H9 (cell line): ENCODE data around the gene PLEKHO1. TPM values are rescaled to one million over a fixed set of nuclear protein-coding genes. Genes with fewer than 3 reads are reported as not detected.

Experiments used
- DNase-seq: peaks from one replicate; pipeline ENCODE4 v3.0.0-alpha.2; 2017
- H2AFZ ChIP-seq: one replicate; pipeline ENCODE4 v1.6.1; 2013; ENCODE audit warnings: mild to moderate bottlenecking, low read length, control low read depth, moderate library complexity
- H2AK5ac ChIP-seq: 2 replicates; pipeline ENCODE4 v1.6.1; 2013; ENCODE audit warnings: low read length, control low read depth, mixed read lengths; ENCODE audit not compliant: insufficient read length
- H2BK120ac ChIP-seq: one replicate; pipeline ENCODE4 v1.6.1; 2013; ENCODE audit warnings: low read depth, mild to moderate bottlenecking, low read length, control low read depth, inconsistent platforms; ENCODE audit not compliant: poor library complexity, severe bottlenecking
- H2BK12ac ChIP-seq: 2 replicates; pipeline ENCODE4 v1.6.1; 2013; ENCODE audit warnings: low read length, control low read depth, mixed read lengths, low read depth; ENCODE audit not compliant: insufficient read length
- H2BK15ac ChIP-seq: 2 replicates; pipeline ENCODE4 v1.6.1; 2013; ENCODE audit warnings: low read depth, low read length, control low read depth
- H2BK20ac ChIP-seq: one replicate; pipeline ENCODE4 v1.6.1; 2013; ENCODE audit warnings: low read depth, mild to moderate bottlenecking, low read length, control low read depth, inconsistent platforms; ENCODE audit not compliant: poor library complexity, severe bottlenecking
- H2BK5ac ChIP-seq: 2 replicates; pipeline ENCODE4 v1.6.1; 2013; ENCODE audit warnings: low read length, control low read depth, mixed read lengths; ENCODE audit not compliant: insufficient read length
- H3K14ac ChIP-seq: 2 replicates; pipeline ENCODE4 v1.6.1; 2013; ENCODE audit warnings: low read length, control low read depth; ENCODE audit not compliant: insufficient read depth
- H3K18ac ChIP-seq: 2 replicates; pipeline ENCODE4 v1.6.1; 2013; ENCODE audit warnings: low read depth, mild to moderate bottlenecking, mixed read lengths, low read length, control low read depth; ENCODE audit not compliant: insufficient read length
- H3K23ac ChIP-seq: 2 replicates; pipeline ENCODE4 v1.6.1; 2013; ENCODE audit warnings: low read length, control low read depth, mixed read lengths, low read depth; ENCODE audit not compliant: insufficient read length
- H3K23me2 ChIP-seq: 2 replicates; pipeline ENCODE4 v1.6.1; 2013; ENCODE audit warnings: low read depth, mild to moderate bottlenecking, mixed read lengths, low read length, control low read depth; ENCODE audit not compliant: insufficient read length, poor library complexity, severe bottlenecking
- H3K27ac ChIP-seq: 2 replicates; pipeline ENCODE4 v1.5.1; 2013; ENCODE audit warnings: low read length, control low read depth, mixed read lengths, low read depth; ENCODE audit not compliant: insufficient read length
- H3K27me3 ChIP-seq: 2 replicates; pipeline ENCODE4 v1.6.1; 2013; ENCODE audit warnings: low read length, control low read depth, inconsistent platforms; ENCODE audit not compliant: insufficient read depth
- H3K4ac ChIP-seq: 2 replicates; pipeline ENCODE4 v1.6.1; 2013; ENCODE audit warnings: low read depth, mild to moderate bottlenecking, control low read depth, inconsistent platforms, low read length, moderate library complexity
- H3K4me1 ChIP-seq: 2 replicates; pipeline ENCODE4 v1.6.1; 2013; ENCODE audit warnings: low read length, control low read depth, inconsistent platforms; ENCODE audit not compliant: insufficient read depth
- H3K4me2 ChIP-seq: 2 replicates; pipeline ENCODE4 v1.6.1; 2013; ENCODE audit warnings: low read length, control low read depth, mixed read lengths; ENCODE audit not compliant: insufficient read length, insufficient read depth
- H3K56ac ChIP-seq: 2 replicates; pipeline ENCODE4 v1.6.1; 2013; ENCODE audit warnings: low read depth, mild to moderate bottlenecking, mixed read lengths, low read length, control low read depth; ENCODE audit not compliant: insufficient read length
- H3K79me1 ChIP-seq: 2 replicates; pipeline ENCODE4 v1.6.1; 2013; ENCODE audit warnings: low read depth, mild to moderate bottlenecking, moderate library complexity, low read length, control low read depth, inconsistent platforms; ENCODE audit not compliant: insufficient read depth, poor library complexity, severe bottlenecking
- H3K79me2 ChIP-seq: 2 replicates; pipeline ENCODE4 v1.6.1; 2013; ENCODE audit warnings: low read length, control low read depth, inconsistent platforms; ENCODE audit not compliant: insufficient read depth
- H3K9ac ChIP-seq: 2 replicates; pipeline ENCODE4 v1.6.1; 2013; ENCODE audit warnings: low read length, control low read depth, mixed read lengths; ENCODE audit not compliant: insufficient read length; ENCODE audit errors: extremely low read depth
- H3K9me3 ChIP-seq: one replicate; pipeline ENCODE4 v1.6.1; 2013; ENCODE audit warnings: low read depth, low read length, inconsistent platforms; ENCODE audit not compliant: control insufficient read depth
- H3T11ph ChIP-seq: one replicate; pipeline ENCODE4 v1.6.1; 2013; ENCODE audit warnings: mild to moderate bottlenecking, low read length, control low read depth, inconsistent platforms
- H4K20me1 ChIP-seq: one replicate; pipeline ENCODE4 v1.6.1; 2013; ENCODE audit not compliant: control insufficient read depth, insufficient read length, insufficient read depth
- H4K5ac ChIP-seq: 2 replicates; pipeline ENCODE4 v1.6.1; 2013; ENCODE audit warnings: low read depth, mild to moderate bottlenecking, mixed read lengths, low read length, control low read depth; ENCODE audit not compliant: insufficient read length
- H4K8ac ChIP-seq: replicated peaks from 2 replicates; pipeline ENCODE4 v1.6.1; 2013; ENCODE audit warnings: low read length, control low read depth, mixed read lengths, low read depth; ENCODE audit not compliant: insufficient read length
- H4K91ac ChIP-seq: 2 replicates; pipeline ENCODE4 v1.6.1; 2013; ENCODE audit warnings: low read depth, mild to moderate bottlenecking, moderate library complexity, mixed read lengths, low read length, control low read depth; ENCODE audit not compliant: insufficient read length
- H3K27ac Mint-ChIP-seq, 3 experiments: 2 replicates in 2 of 3; 3 replicates in 1 of 3; pipeline ENCODE4 v1.8.0; 2020 to 2021; ENCODE audit warnings: mixed read lengths in 3 of 3, mild to moderate bottlenecking in 1 of 3, moderate library complexity in 1 of 3
- H3K27me3 Mint-ChIP-seq: 2 replicates; pipeline ENCODE4 v1.8.0; 2021; ENCODE audit warnings: low read depth, mild to moderate bottlenecking, moderate library complexity, mixed read lengths
- H3K36me3 Mint-ChIP-seq, 3 experiments: 2 replicates in 2 of 3; 3 replicates in 1 of 3; pipeline ENCODE4 v1.8.0; 2020 to 2021; ENCODE audit warnings: low read depth in 3 of 3, mixed read lengths in 3 of 3; ENCODE audit not compliant: insufficient read depth in 1 of 3
- H3K4me1 Mint-ChIP-seq, 2 experiments: 2 replicates each; pipeline ENCODE4 v1.8.0; 2020; ENCODE audit warnings: mixed read lengths in 2 of 2
- H3K4me3 Mint-ChIP-seq, 2 experiments: 2 replicates in 1 of 2; 3 replicates in 1 of 2; pipeline ENCODE4 v1.8.0; 2020 to 2021; ENCODE audit warnings: mild to moderate bottlenecking in 2 of 2, mixed read lengths in 2 of 2, moderate library complexity in 1 of 2
- H3K9me3 Mint-ChIP-seq, 2 experiments: 2 replicates in 1 of 2; 3 replicates in 1 of 2; pipeline ENCODE4 v1.8.0; 2020; ENCODE audit warnings: mild to moderate bottlenecking in 2 of 2, mixed read lengths in 2 of 2, moderate library complexity in 1 of 2
- CTCF ChIP-seq: fragments of 200-600 bp; sonication (generic); conservative IDR thresholded peaks from 3 replicates; pipeline ENCODE4 v1.8.0; 2021; ENCODE audit warnings: antibody characterized with exemption, mild to moderate bottlenecking
- WGBS: extraction: QIAGEN DNeasy Blood & Tissue Kit; methylation state at CpG from one replicate; pipeline ENCODE4 v1.1.7; 2013; ENCODE audit warnings: missing lambda C conversion rate, low lambda C conversion rate, mixed read lengths; ENCODE audit not compliant: insufficient read length; ENCODE audit errors: extremely low coverage; 5-methylcytosine and 5-hydroxymethylcytosine counted together
- total RNA-seq: library from RNA; stranded (reverse); gene quantifications from 2 replicates; pipeline ENCODE4 v1.2.1, GENCODE V29; 2021

PLEKHO1 gene
- total RNA-seq, 1 experiment from 2014 or later, result 48.1 TPM

- Histone ChIP-seq H4K8ac (no peak overlapping the region), H3K9me3 (no peaks in the 10 kb centered on the region), H3K56ac (no peak overlapping the region), H3T11ph (no peak overlapping the region), H2BK120ac (no peak overlapping the region), H2BK15ac (no peak overlapping the region), H2BK12ac (no peak overlapping the region), H3K4me2 (no peak overlapping the region), H3K4me1 (no peaks in the 10 kb centered on the region), H3K23ac (no peak overlapping the region), H4K5ac (no peak overlapping the region), H4K20me1 (no peaks in the 10 kb centered on the region), H3K23me2 (no peaks in the 10 kb centered on the region), H3K79me2 (no peaks in the 10 kb centered on the region), H2BK5ac (no peak overlapping the region), H3K4ac (no peak overlapping the region), H3K9ac (no peak overlapping the region), H3K79me1 (no peaks in the 10 kb centered on the region), H4K91ac (no peak overlapping the region), H3K27ac (no peak overlapping the region), H3K27me3 (no peaks in the 10 kb centered on the region), H2BK20ac (no peak overlapping the region), H3K14ac (no peak overlapping the region), H2AK5ac (no peak overlapping the region), H2AFZ (no peak overlapping the region), H3K18ac (no peak overlapping the region)
- no peaks in the 10 kb centered on the region for H3K9me3 Mint-ChIP-seq
- peak; percentile 73 for DNase-seq
- H3K4me1 Mint-ChIP-seq, result peaks cover 8 to 9% of the 10 kb centered on the region in 2 experiments
- peak; percentile 82 for TF ChIP-seq CTCF
- H3K27me3 Mint-ChIP-seq, result no peaks in the 10 kb centered on the region; the same call in 1 of the 2 replicates
- H3K36me3 Mint-ChIP-seq, result no peaks in the 10 kb centered on the region
- WGBS, result no CpG with 5 or more reads among the region's 6 CpGs
- no peak overlapping the region for H3K27ac Mint-ChIP-seq
- H3K4me3 Mint-ChIP-seq, result no peak overlapping the region
These were observed 19.4 kb downstream of the PLEKHO1 start for GRCh38 chr1:150168960-150169601.
